ENCODE results near the gene CALB2. TPM values are rescaled to one million over a fixed set of nuclear protein-coding genes. Genes with fewer than 3 reads are reported as not detected.

The CALB2 gene
- total and polyA plus RNA-seq, 2 donors from 2014 or later, result 1.4 TPM; not detected in 1

DNA sequence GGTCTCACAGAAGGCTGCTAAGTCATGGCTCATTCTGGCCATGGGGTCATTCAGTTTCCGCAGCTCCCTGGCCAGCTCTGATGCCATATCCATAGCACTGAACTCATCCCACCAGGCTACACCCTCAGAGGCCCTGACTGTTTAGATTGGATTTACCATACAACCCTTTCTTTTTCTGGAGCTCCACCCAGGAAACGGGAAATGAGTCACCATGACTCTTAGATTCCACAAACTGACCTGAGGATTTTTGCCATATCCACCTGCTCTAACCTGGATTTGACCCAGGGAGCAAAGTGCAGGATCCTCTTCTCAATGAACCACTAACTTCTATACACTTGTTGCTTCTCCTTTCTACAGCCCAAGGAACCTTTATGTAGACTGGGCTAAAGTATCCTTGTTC lies 20.3 kb upstream of the CALB2 start:
- DNase-seq, result no peak
- FAIRE-seq, result no peak
- no peak overlapping the region for H3K4me3 ChIP-seq (ENCODE audit: low read length in 3 of 3)
- TF ChIP-seq, protein P1, sequence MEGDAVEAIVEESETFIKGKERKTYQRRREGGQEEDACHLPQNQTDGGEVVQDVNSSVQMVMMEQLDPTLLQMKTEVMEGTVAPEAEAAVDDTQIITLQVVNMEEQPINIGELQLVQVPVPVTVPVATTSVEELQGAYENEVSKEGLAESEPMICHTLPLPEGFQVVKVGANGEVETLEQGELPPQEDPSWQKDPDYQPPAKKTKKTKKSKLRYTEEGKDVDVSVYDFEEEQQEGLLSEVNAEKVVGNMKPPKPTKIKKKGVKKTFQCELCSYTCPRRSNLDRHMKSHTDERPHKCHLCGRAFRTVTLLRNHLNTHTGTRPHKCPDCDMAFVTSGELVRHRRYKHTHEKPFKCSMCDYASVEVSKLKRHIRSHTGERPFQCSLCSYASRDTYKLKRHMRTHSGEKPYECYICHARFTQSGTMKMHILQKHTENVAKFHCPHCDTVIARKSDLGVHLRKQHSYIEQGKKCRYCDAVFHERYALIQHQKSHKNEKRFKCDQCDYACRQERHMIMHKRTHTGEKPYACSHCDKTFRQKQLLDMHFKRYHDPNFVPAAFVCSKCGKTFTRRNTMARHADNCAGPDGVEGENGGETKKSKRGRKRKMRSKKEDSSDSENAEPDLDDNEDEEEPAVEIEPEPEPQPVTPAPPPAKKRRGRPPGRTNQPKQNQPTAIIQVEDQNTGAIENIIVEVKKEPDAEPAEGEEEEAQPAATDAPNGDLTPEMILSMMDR (IDR thresholded peaks at IDR 0.05; ENCODE audit: borderline replicate concordance, extremely low read depth, insufficient read depth), result no peak
- no peaks in the 10 kb centered on the region for H3K36me3 ChIP-seq (ENCODE audit: control insufficient read depth in 2 of 3, insufficient read depth in 3 of 3, low read length in 3 of 3)
- intact Hi-C loops (cut with DNase I), result no loop called here
- no peaks in the 10 kb centered on the region for H3K9me3 ChIP-seq (ENCODE audit: control insufficient read depth in 2 of 3, insufficient read depth in 1 of 3, low read length in 3 of 3)
- H3K4me1 ChIP-seq (ENCODE audit: control insufficient read depth in 2 of 3, insufficient read depth in 2 of 3, low read depth in 1 of 3, low read length in 3 of 3), result no peaks in the 10 kb centered on the region
- H3K9ac ChIP-seq (ENCODE audit: low read length in 3 of 3), result no peak overlapping the region
- no peaks in the 10 kb centered on the region for H3K27me3 ChIP-seq (ENCODE audit: control insufficient read depth, insufficient read depth, low read length)
- H3K27ac ChIP-seq (ENCODE audit: low read depth in 2 of 2, low read length in 2 of 2), result no peak overlapping the region

DNA sequence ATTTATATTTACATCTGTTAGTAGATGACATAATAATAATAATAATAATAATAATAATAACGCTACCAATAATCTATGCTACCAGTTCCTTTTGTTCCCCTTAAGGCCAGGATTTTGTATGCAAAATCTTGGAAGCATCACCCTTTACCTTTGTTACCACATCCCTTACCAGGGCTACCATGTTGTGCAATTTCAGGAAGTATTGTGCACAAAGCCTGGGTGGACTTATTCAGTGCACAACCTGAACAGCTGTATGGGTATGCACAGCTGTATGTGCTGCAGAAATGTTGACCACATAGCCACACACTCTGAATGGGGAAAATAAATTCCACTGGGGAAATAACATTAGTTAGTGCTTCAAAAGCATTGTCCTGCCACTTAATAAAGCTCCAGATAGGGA lies 19.9 kb upstream of the CALB2 start:
- Histone ChIP-seq H3K4me1 (ENCODE audit: control insufficient read depth in 2 of 3, insufficient read depth in 2 of 3, low read depth in 1 of 3, low read length in 3 of 3) (no peaks in the 10 kb centered on the region), H3K27me3 (ENCODE audit: control insufficient read depth, insufficient read depth, low read length) (no peaks in the 10 kb centered on the region), H3K36me3 (ENCODE audit: control insufficient read depth in 2 of 3, insufficient read depth in 3 of 3, low read length in 3 of 3) (no peaks in the 10 kb centered on the region), H3K27ac (ENCODE audit: low read depth in 2 of 2, low read length in 2 of 2) (no peak overlapping the region), H3K4me3 (ENCODE audit: low read length in 3 of 3) (no peak overlapping the region), H3K9me3 (ENCODE audit: control insufficient read depth in 2 of 3, insufficient read depth in 1 of 3, low read length in 3 of 3) (no peaks in the 10 kb centered on the region), H3K9ac (ENCODE audit: low read length in 3 of 3) (no peak overlapping the region)
- intact Hi-C loops (cut with DNase I), result no loop called here
- DNase-seq (no peak), FAIRE-seq (no peak)
- TF ChIP-seq, protein P1 (IDR thresholded peaks at IDR 0.05; ENCODE audit: borderline replicate concordance, extremely low read depth, insufficient read depth), result no peak

DNA sequence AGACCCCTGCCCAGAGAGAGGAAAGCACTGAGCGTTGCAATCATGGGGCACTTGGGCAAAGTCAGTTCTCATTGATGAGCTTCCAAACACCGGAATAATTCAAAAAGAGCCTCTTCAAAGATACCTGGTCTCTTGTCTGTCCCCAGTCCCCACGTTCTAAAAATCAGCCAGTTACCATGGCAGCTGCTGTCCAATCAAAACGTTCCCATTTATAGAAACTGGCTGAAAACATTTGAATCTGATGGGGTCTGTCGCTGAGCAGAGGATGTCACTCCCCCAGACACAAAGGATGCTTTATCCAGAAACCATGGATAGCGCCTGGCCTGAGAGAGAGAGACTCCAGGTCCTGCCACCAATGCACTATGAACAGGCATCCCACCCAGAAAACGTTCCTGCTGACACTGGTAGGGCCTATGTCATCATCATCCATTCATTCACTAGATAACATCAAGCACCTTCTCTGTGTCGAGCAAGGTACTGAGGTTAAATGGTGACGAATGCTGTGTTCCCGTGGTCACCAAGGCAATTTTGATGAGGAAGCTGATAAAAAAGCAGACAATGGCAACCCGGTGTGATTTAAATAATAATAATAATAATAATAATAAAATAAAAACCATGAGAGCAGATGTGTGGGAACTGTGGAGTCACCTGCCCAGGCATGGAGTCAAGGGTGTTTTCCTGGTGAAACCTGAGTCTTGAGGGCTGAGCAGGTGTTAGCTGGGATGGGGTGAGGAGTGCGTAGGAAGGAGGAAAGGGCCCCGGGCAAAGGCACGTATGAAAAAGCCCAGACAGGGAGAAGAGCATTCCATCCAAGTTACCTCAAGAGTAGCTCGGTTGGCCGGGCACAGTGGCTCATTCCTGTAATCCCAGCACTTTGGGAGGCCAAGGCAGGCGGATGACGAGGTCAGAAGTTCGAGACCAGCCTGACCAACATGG lies 19.0 kb upstream of the CALB2 start:
- intact Hi-C loops (cut with DNase I), result no loop called here
- Histone ChIP-seq H3K4me1 (ENCODE audit: control insufficient read depth in 2 of 3, insufficient read depth in 2 of 3, low read depth in 1 of 3, low read length in 3 of 3) (no peaks in the 10 kb centered on the region), H3K4me3 (ENCODE audit: low read length in 3 of 3) (no peak overlapping the region), H3K27ac (ENCODE audit: low read depth in 2 of 2, low read length in 2 of 2) (no peak overlapping the region), H3K9ac (ENCODE audit: low read length in 3 of 3) (no peak overlapping the region), H3K27me3 (ENCODE audit: control insufficient read depth, insufficient read depth, low read length) (no peaks in the 10 kb centered on the region), H3K9me3 (ENCODE audit: control insufficient read depth in 2 of 3, insufficient read depth in 1 of 3, low read length in 3 of 3) (no peaks in the 10 kb centered on the region), H3K36me3 (ENCODE audit: control insufficient read depth in 2 of 3, insufficient read depth in 3 of 3, low read length in 3 of 3) (no peaks in the 10 kb centered on the region)
- no peak for FAIRE-seq
- DNase-seq, result no peak
- TF ChIP-seq, protein P1 (IDR thresholded peaks at IDR 0.05; ENCODE audit: borderline replicate concordance, extremely low read depth, insufficient read depth), result no peak

Data from kidney (tissue), 14 donors.